ENCODE results near the gene SLC44A4. TPM values are rescaled to one million over a fixed set of nuclear protein-coding genes. Genes with fewer than 3 reads are reported as not detected.
A peak's percentile ranks its signal among the peaks of the same experiment; 100 is the strongest.

The SLC44A4 gene
- total and polyA plus RNA-seq, 9 of the 15 experiments (the other 6 are each of a cell fraction or from before 2014, with no cell fraction given) = 7.9 to 18.6 (median 11.2) TPM

DNA sequence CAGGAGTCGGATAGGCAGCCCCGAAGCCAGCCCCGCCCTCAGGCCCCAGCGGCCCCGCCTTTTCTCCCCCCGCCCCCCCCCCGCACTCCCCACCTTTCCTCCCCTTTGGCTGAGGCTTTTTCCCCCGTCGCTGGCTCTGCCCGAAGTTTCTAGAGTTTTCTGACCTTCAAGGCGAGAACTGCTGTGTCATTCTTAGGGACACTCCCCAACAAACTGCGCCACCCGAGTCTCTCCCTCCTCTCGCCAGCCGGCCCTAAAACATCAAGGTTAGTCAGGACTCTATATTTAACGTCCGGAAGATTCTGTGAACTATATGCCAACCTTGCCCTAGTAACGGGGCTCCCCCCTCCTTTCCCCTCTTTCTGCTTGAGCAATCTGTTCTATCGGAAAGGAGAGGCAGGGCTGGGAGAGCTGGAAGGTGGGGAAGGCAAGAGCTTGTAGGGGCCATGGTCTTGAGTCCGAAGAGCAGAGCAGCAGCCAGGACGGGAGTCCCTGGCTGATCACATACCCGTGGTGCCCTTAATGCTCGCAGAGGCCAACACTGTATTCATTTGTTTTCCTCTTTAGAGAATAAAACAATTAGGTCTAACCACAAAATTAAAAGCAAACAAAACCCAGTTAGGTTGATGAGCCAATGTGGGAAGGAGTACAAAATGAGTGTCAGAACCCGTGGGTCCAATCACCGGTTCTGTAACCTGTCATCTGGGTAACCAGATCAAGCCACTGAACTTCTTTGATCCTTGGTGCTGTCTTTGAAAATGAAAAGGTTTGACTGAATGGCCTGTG, 56.6 kb downstream of the SLC44A4 start (continued):
- TF ChIP-seq ZNF518B (CRISPR knock-in tag; IDR thresholded peaks at IDR 0.05) (peak; percentile 69; the same call in 1 of the 2 replicates), HOXB6 (CRISPR knock-in tag; IDR thresholded peaks at IDR 0.05; ENCODE audit: borderline replicate concordance) (peak; percentile 54; the same call in 1 of the 2 replicates), ZNF717 (CRISPR knock-in tag; IDR thresholded peaks at IDR 0.05) (0 out of 2 replicates have a peak, but pooled peaks have one; percentile 45), ZNF445 (CRISPR knock-in tag; IDR thresholded peaks at IDR 0.05; ENCODE audit: low read depth) (no peak), ZNF354B (CRISPR knock-in tag; IDR thresholded peaks at IDR 0.05) (no peak), POLR2AphosphoS5 (IDR thresholded peaks at IDR 0.05; ENCODE audit: control insufficient read depth, insufficient read depth, low read depth, low read length) (peak; percentile 92), PHTF2 (CRISPR knock-in tag; IDR thresholded peaks at IDR 0.05) (peak; percentile 84; the same call in 1 of the 2 replicates), SAP30 (IDR thresholded peaks at IDR 0.05; ENCODE audit: borderline replicate concordance, insufficient read depth, low read depth, low read length, poor library complexity, severe bottlenecking) (no peak), ZNF316 (IDR thresholded peaks at IDR 0.05) (peak; percentile 99), SUPT5H (IDR thresholded peaks at IDR 0.05) (peak; percentile 81), PHF8 (IDR thresholded peaks at IDR 0.05; ENCODE audit: borderline replicate concordance, low read length) (peak; percentile 65), FOXO4 (CRISPR knock-in tag; IDR thresholded peaks at IDR 0.05) (0 out of 2 replicates have a peak, but pooled peaks have one; percentile 47), HDAC3 (IDR thresholded peaks at IDR 0.05; ENCODE audit: borderline replicate concordance, partially characterized antibody) (no peak), ID3 (CRISPR knock-in tag; IDR thresholded peaks at IDR 0.05) (no peak), ID3 (tag; IDR thresholded peaks at IDR 0.05) (peak; percentile 72; the same call in 1 of the 2 replicates), NFE2 (IDR thresholded peaks at IDR 0.05; ENCODE audit: low read depth) (peak; percentile 99), SIN3A (IDR thresholded peaks at IDR 0.05; ENCODE audit: borderline replicate concordance in 2 of 2, control insufficient read depth in 1 of 2, low read depth in 2 of 2, low read length in 2 of 2) (peak in 1 of 2 experiments; percentile 39; a peak in 1 of 4 replicates), GTF2F1 (IDR thresholded peaks at IDR 0.05; ENCODE audit: low read depth, low read length) (peak; percentile 91)
- TF ChIP-seq, protein P1, sequence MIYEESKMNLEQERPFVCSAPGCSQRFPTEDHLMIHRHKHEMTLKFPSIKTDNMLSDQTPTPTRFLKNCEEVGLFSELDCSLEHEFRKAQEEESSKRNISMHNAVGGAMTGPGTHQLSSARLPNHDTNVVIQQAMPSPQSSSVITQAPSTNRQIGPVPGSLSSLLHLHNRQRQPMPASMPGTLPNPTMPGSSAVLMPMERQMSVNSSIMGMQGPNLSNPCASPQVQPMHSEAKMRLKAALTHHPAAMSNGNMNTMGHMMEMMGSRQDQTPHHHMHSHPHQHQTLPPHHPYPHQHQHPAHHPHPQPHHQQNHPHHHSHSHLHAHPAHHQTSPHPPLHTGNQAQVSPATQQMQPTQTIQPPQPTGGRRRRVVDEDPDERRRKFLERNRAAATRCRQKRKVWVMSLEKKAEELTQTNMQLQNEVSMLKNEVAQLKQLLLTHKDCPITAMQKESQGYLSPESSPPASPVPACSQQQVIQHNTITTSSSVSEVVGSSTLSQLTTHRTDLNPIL (CRISPR knock-in tag; IDR thresholded peaks at IDR 0.05) = peak; percentile 79; the same call in 1 of the 2 replicates
